Mucosa of descending colon (tissue), 3 donors: ENCODE results near the gene PGS1. TPM values are rescaled to one million over a fixed set of nuclear protein-coding genes. Genes with fewer than 3 reads are reported as not detected.

ENCODE experiments used
- ATAC-seq: fragments of 200-7000 bp; cut with Tn5 transposase; one replicate; pipeline ENCODE4 v1.9.1; 2020; ENCODE audit warnings: mild to moderate bottlenecking, moderate library complexity
- DNase-seq, 3 donors: peaks; one replicate each; pipeline ENCODE4 v3.0.0-alpha.2; 2020
- H3K36me3 ChIP-seq: fragments of 200-600 bp; one replicate; pipeline ENCODE4 v1.8.0; 2021; ENCODE audit warnings: low read depth, mild to moderate bottlenecking
- H3K4me1 ChIP-seq: fragments of 200-600 bp; one replicate; pipeline ENCODE4 v1.8.0; 2021; ENCODE audit warnings: low read depth, mild to moderate bottlenecking
- H3K4me3 ChIP-seq: fragments of 200-600 bp; one replicate; pipeline ENCODE4 v1.8.0; 2021; ENCODE audit warnings: mild to moderate bottlenecking
- H3K9me3 ChIP-seq: fragments of 200-600 bp; one replicate; pipeline ENCODE4 v1.8.0; 2021; ENCODE audit warnings: mild to moderate bottlenecking
- CTCF ChIP-seq: fragments of 200-600 bp; IDR thresholded peaks from one replicate; pipeline ENCODE4 v1.8.0; 2022; ENCODE audit warnings: antibody characterized with exemption, mild to moderate bottlenecking
- intact Hi-C, 2 donors: fragments of 100-400 bp; cut with DNase I in 1 of 2; cut with micrococcal nuclease in 1 of 2; formaldehyde crosslinking; loops; one replicate each; pipeline versions ENCODE4 v1.11.0 to v1.11.1; 2022; cut with DNase I, micrococcal nuclease
- total RNA-seq, 3 donors: library from RNA; stranded (reverse); fragmentation: NEBNext Ultra II Directional in 2 of 3; extraction: Animal tissue kit (Norgen Biotek cat#: 25700) in 2 of 3; gene quantifications; one replicate each; pipeline versions ENCODE4 v1.2.1 to v1.2.4, GENCODE V29; 2021 to 2023
- donor health status: DM: no; HTN: no; CAD: no; lungs with moderate emphysema.
- donor health status: DM: no; HTN: no; CAD: no.
- donor health status: DM: no; HTN: yes; CAD: no.

Gene PGS1
- total RNA-seq, 3 donors from 2014 or later, result 36.2 to 54.3 (median 48.8) TPM

GRCh38 chr17:78351449-78352006 is 26.9 kb upstream of the PGS1 start:
- Histone ChIP-seq H3K36me3 (no peaks in the 10 kb centered on the region), H3K4me3 (no peak overlapping the region), H3K9me3 (no peaks in the 10 kb centered on the region), H3K4me1 (peaks cover 21% of the 10 kb centered on the region)
- peak; percentile 83 to 93 (median 83) for DNase-seq
- no peak for TF ChIP-seq CTCF
- ATAC-seq, result peak; percentile 29
- intact Hi-C loops, result no loop called here

- no peak for TF ChIP-seq CTCF
- ATAC-seq, result no peak
- intact Hi-C loops, result no loop called here
- DNase-seq, result no peak
- no peaks in the 10 kb centered on the region for H3K9me3 ChIP-seq
- no peaks in the 10 kb centered on the region for H3K36me3 ChIP-seq
- H3K4me1 ChIP-seq, result peaks cover 34% of the 10 kb centered on the region
- no peak overlapping the region for H3K4me3 ChIP-seq
Observed at GRCh38 chr17:78353834-78354233, 24.6 kb upstream of the PGS1 start.

- Histone ChIP-seq H3K36me3 (no peaks in the 10 kb centered on the region), H3K9me3 (no peaks in the 10 kb centered on the region), H3K4me1 (peaks cover 34% of the 10 kb centered on the region), H3K4me3 (no peak overlapping the region)
- DNase-seq (no peak), ATAC-seq (no peak)
- intact Hi-C loops, result no loop called here
- TF ChIP-seq CTCF, result no peak
Observed at GRCh38 chr17:78355045-78355641, 23.3 kb upstream of the PGS1 start.

GRCh38 chr17:78355701-78356100 is 22.7 kb upstream of the PGS1 start:
- ATAC-seq (no peak), DNase-seq (no peak)
- Histone ChIP-seq H3K36me3 (no peaks in the 10 kb centered on the region), H3K4me3 (no peak overlapping the region), H3K9me3 (no peaks in the 10 kb centered on the region), H3K4me1 (peaks cover 34% of the 10 kb centered on the region)
- no peak for TF ChIP-seq CTCF
- intact Hi-C loops, result no loop called here

- H3K4me1 ChIP-seq, result peaks cover 34% of the 10 kb centered on the region
- no peak for TF ChIP-seq CTCF
- ATAC-seq (peak; percentile 1), DNase-seq (peak; percentile 59 to 87 (median 73))
- H3K4me3 ChIP-seq, result no peak overlapping the region
- no peaks in the 10 kb centered on the region for H3K9me3 ChIP-seq
- no peaks in the 10 kb centered on the region for H3K36me3 ChIP-seq
- intact Hi-C loops, result no loop called here
Observed at GRCh38 chr17:78356101-78356713, 22.2 kb upstream of the PGS1 start.
